H1 (cell line): Measurements from ENCODE around the gene MAP3K1. TPM values are rescaled to one million over a fixed set of nuclear protein-coding genes. Genes with fewer than 3 reads are reported as not detected.

Experiments used
- CTCF ChIA-PET: fragments of 300-600 bp; sonication (Branson Sonifier 250); formaldehyde crosslinking; loops from one replicate; lab custom pipeline; 2021; ENCODE audit not compliant: partially characterized antibody; lab: Charles Lee
- POLR2A ChIA-PET: fragments of 300-600 bp; sonication (Branson Sonifier 250); formaldehyde crosslinking; loops from one replicate; lab custom pipeline; 2021; ENCODE audit warnings: inconsistent platforms; ENCODE audit not compliant: partially characterized antibody; lab: Charles Lee
- DNase-seq, 2 experiments: peaks; one replicate each; pipeline versions ENCODE4 v3.0.0 to v3.0.0-alpha.2; 2010 to 2022; ENCODE audit warnings: low spot score in 2 of 2, low read depth in 1 of 2, mixed read lengths in 1 of 2
- FAIRE-seq: peaks from 2 replicates; lab custom pipeline; 2011; peaks lifted over from hg19 to GRCh38; lab: Jason Lieb, UNC
- H2AFZ ChIP-seq: 2 replicates; pipeline ENCODE4 v1.8.1; 2012; ENCODE audit warnings: low read length, inconsistent platforms
- H2AK5ac ChIP-seq: 2 replicates; pipeline ENCODE4 v1.6.1; 2013; ENCODE audit warnings: low read depth, low read length
- H2BK120ac ChIP-seq: replicated peaks from 2 replicates; pipeline ENCODE3; 2013; ENCODE audit warnings: low read depth, low read length, inconsistent platforms
- H2BK12ac ChIP-seq: 2 replicates; pipeline ENCODE4 v1.6.1; 2013; ENCODE audit warnings: low read depth, low read length
- H2BK15ac ChIP-seq: 2 replicates; pipeline ENCODE4 v1.6.1; 2013; ENCODE audit warnings: low read length
- H2BK20ac ChIP-seq: 2 replicates; pipeline ENCODE4 v1.6.1; 2013; ENCODE audit warnings: low read length
- H2BK5ac ChIP-seq: 2 replicates; pipeline ENCODE4 v1.6.1; 2013; ENCODE audit warnings: low read depth, low read length
- H3K14ac ChIP-seq: 2 replicates; pipeline ENCODE4 v1.6.1; 2013; ENCODE audit warnings: inconsistent platforms; ENCODE audit not compliant: insufficient read length
- H3K18ac ChIP-seq: 2 replicates; pipeline ENCODE4 v1.6.1; 2013; ENCODE audit warnings: low read length; ENCODE audit errors: extremely low read depth
- H3K23ac ChIP-seq: 2 replicates; pipeline ENCODE4 v1.6.1; 2013; ENCODE audit warnings: inconsistent platforms; ENCODE audit not compliant: insufficient read length
- H3K23me2 ChIP-seq: 2 replicates; pipeline ENCODE4 v1.6.1; 2013; ENCODE audit warnings: low read depth, low read length
- H3K27ac ChIP-seq: 2 replicates; pipeline ENCODE4 v1.6.1; 2011; ENCODE audit warnings: low read depth, low read length, inconsistent platforms
- H3K27me3 ChIP-seq, 4 experiments: replicated peaks in 1 of 4; 1 replicate in 1 of 4; 2 replicates in 3 of 4; pipeline versions ENCODE4 v1.6.1 to v1.8.1; 2011 to 2013; ENCODE audit warnings: low read length in 3 of 4, mild to moderate bottlenecking in 3 of 4, inconsistent platforms in 2 of 4, mixed read lengths in 2 of 4, moderate library complexity in 1 of 4; ENCODE audit not compliant: control insufficient read depth in 3 of 4, insufficient read depth in 3 of 4; ENCODE audit errors: extremely low read depth in 1 of 4
- H3K36me3 ChIP-seq, 4 experiments: 2 replicates each; pipeline versions ENCODE4 v1.6.1 to v1.8.1; 2011 to 2013; ENCODE audit warnings: mild to moderate bottlenecking in 4 of 4, low read length in 3 of 4, moderate library complexity in 2 of 4, control low read depth in 1 of 4, inconsistent platforms in 1 of 4; ENCODE audit not compliant: insufficient read depth in 4 of 4, control insufficient read depth in 2 of 4
- H3K4ac ChIP-seq: replicated peaks from 2 replicates; pipeline ENCODE3; 2013; ENCODE audit warnings: low read length, low read depth, mixed read lengths, inconsistent platforms; ENCODE audit not compliant: insufficient read length
- H3K4me1 ChIP-seq, 4 experiments: replicated peaks in 1 of 4; 1 replicate in 1 of 4; 2 replicates in 3 of 4; pipeline versions ENCODE4 v1.6.1 to v1.8.1; 2011 to 2013; ENCODE audit warnings: low read length in 3 of 4, inconsistent platforms in 2 of 4, mixed read lengths in 1 of 4; ENCODE audit not compliant: insufficient read depth in 4 of 4, control insufficient read depth in 3 of 4
- H3K4me2 ChIP-seq, 2 experiments: 2 replicates each; pipeline versions ENCODE4 v1.6.1 to v1.8.1; 2011 to 2013; ENCODE audit warnings: low read depth in 2 of 2, low read length in 2 of 2, control low read depth in 1 of 2, inconsistent platforms in 1 of 2, mild to moderate bottlenecking in 1 of 2; ENCODE audit not compliant: insufficient read depth in 1 of 2
- H3K4me3 ChIP-seq, 4 experiments: fragments of 200-600, 300-600 bp in 1 of 4; sonication (generic), shearing (Covaris generic), sonication (Bioruptor Twin) in 1 of 4; 2 replicates each; pipeline versions ENCODE4 v1.5.1 to v1.8.1; 2011 to 2016; ENCODE audit warnings: low read length in 4 of 4, low read depth in 3 of 4, control low read depth in 2 of 4, inconsistent platforms in 2 of 4, mild to moderate bottlenecking in 2 of 4, mixed read lengths in 1 of 4, moderate library complexity in 1 of 4; ENCODE audit not compliant: insufficient read depth in 2 of 4; ENCODE audit errors: extremely low read depth in 1 of 4
- H3K56ac ChIP-seq: replicated peaks from 2 replicates; pipeline ENCODE3; 2013; ENCODE audit warnings: low read depth, mild to moderate bottlenecking, mixed read lengths, low read length, inconsistent platforms; ENCODE audit not compliant: insufficient read length
- H3K79me1 ChIP-seq: 2 replicates; pipeline ENCODE4 v1.6.1; 2013; ENCODE audit warnings: low read depth, low read length, control low read depth
- H3K79me2 ChIP-seq, 2 experiments: 2 replicates each; pipeline versions ENCODE4 v1.6.1 to v1.8.1; 2012 to 2013; ENCODE audit warnings: low read length in 2 of 2, mild to moderate bottlenecking in 2 of 2, inconsistent platforms in 1 of 2; ENCODE audit not compliant: insufficient read depth in 2 of 2, control insufficient read depth in 1 of 2
- H3K9ac ChIP-seq, 4 experiments: replicated peaks in 1 of 4; 1 replicate in 1 of 4; 2 replicates in 3 of 4; pipeline versions ENCODE4 v1.6.1 to v1.8.1; 2011 to 2013; ENCODE audit warnings: low read depth in 3 of 4, low read length in 3 of 4, control low read depth in 2 of 4, mild to moderate bottlenecking in 2 of 4, moderate library complexity in 2 of 4, inconsistent platforms in 1 of 4; ENCODE audit errors: extremely low read depth in 1 of 4
- H3K9me3 ChIP-seq, 2 experiments: 2 replicates each; pipeline versions ENCODE4 v1.6.1 to v1.8.1; 2012 to 2013; ENCODE audit warnings: mild to moderate bottlenecking in 2 of 2, moderate library complexity in 2 of 2, control low read depth in 1 of 2, inconsistent platforms in 1 of 2, low read depth in 1 of 2, low read length in 1 of 2, mixed read lengths in 1 of 2; ENCODE audit not compliant: insufficient read depth in 2 of 2
- H4K20me1 ChIP-seq, 2 experiments: replicated peaks in 1 of 2; 2 replicates each; pipeline versions ENCODE3 to v1.8.1; 2011 to 2013; ENCODE audit warnings: inconsistent platforms in 2 of 2, low read length in 2 of 2, mild to moderate bottlenecking in 1 of 2; ENCODE audit not compliant: insufficient read depth in 2 of 2, control insufficient read depth in 1 of 2
- H4K5ac ChIP-seq: 2 replicates; pipeline ENCODE4 v1.6.1; 2013; ENCODE audit warnings: low read length, low read depth, mixed read lengths, inconsistent platforms; ENCODE audit not compliant: insufficient read length
- H4K8ac ChIP-seq: 2 replicates; pipeline ENCODE4 v1.8.0; 2013; ENCODE audit warnings: mild to moderate bottlenecking, moderate library complexity, low read length, inconsistent platforms; ENCODE audit not compliant: insufficient read depth; ENCODE audit errors: extremely low read depth
- H4K91ac ChIP-seq: replicated peaks from 2 replicates; pipeline ENCODE3; 2013; ENCODE audit warnings: low read length, mixed read lengths, inconsistent platforms; ENCODE audit not compliant: insufficient read length
- RXRA ChIP-seq: IDR thresholded peaks from 2 replicates; pipeline ENCODE4 v1.6.1; 2011; ENCODE audit warnings: low read depth, mild to moderate bottlenecking, low read length, moderate library complexity; ENCODE audit not compliant: insufficient read depth
- WGBS, 2 experiments: shearing (Covaris generic) in 1 of 2; methylation state at CpG; one replicate each; pipeline versions ENCODE4 v1.1.6 to v1.1.7; 2013 to 2015; ENCODE audit warnings: low lambda C conversion rate in 2 of 2, mixed read lengths in 2 of 2, inconsistent platforms in 1 of 2, low coverage in 1 of 2, missing lambda C conversion rate in 1 of 2; ENCODE audit not compliant: insufficient replicate concordance in 2 of 2, insufficient coverage in 1 of 2, insufficient read length in 1 of 2; ENCODE audit errors: extremely low coverage in 1 of 2, missing lambda C conversion rate in 1 of 2; 5-methylcytosine and 5-hydroxymethylcytosine counted together
- polyA plus RNA-seq, 7 experiments: library from polyadenylated mRNA; depleted of rRNA in 3 of 7; stranded (reverse) in 5 of 7; unstranded in 2 of 7; fragments of >200 nt in 5 of 7; fragments of 200-250 nt in 2 of 7; gene quantifications; 1 replicate in 5 of 7; 2 replicates in 1 of 7; 4 replicates in 1 of 7; pipeline versions ENCODE4 v1.2.1 to v1.2.3, GENCODE V29; 2011 to 2013; ENCODE audit warnings: missing spikeins in 2 of 7, mixed read lengths in 2 of 7
- total RNA-seq: library from RNA; stranded (reverse); fragmentation: NEBNext Ultra II Directional; extraction: Animal tissue kit (Norgen Biotek cat#: 25700); gene quantifications from 2 replicates; pipeline ENCODE4 v1.2.1, GENCODE V29; 2021

The MAP3K1 gene
- total and polyA plus RNA-seq, 2 of the 8 experiments (the other 6 are each of a cell fraction or from before 2014, with no cell fraction given): 3.9 to 11.8 TPM

GRCh38 chr5:56853698-56854097 is 38.3 kb downstream of the MAP3K1 start:
- Histone ChIP-seq H3K36me3 (no peaks in the 10 kb centered on the region), H3K9me3 (no peaks in the 10 kb centered on the region), H3K4me3 (no peak overlapping the region), H2BK5ac (no peak overlapping the region), H4K5ac (no peak overlapping the region), H3K79me2 (peaks cover 0 to 44% of the 10 kb centered on the region in 2 experiments; a peak in 2 of 4 replicates), H3K4ac (no peak overlapping the region), H2BK12ac (no peak overlapping the region), H3K23me2 (no peaks in the 10 kb centered on the region), H2AFZ (no peak overlapping the region), H2BK20ac (no peak overlapping the region), H4K20me1 (no peaks in the 10 kb centered on the region), H3K9ac (no peak overlapping the region), H4K8ac (no peak overlapping the region), H2AK5ac (no peak overlapping the region), H2BK15ac (no peak overlapping the region), H3K27ac (no peak overlapping the region), H4K91ac (no peak overlapping the region), H3K14ac (no peak overlapping the region), H3K4me2 (no peak overlapping the region), H3K23ac (no peak overlapping the region), H2BK120ac (no peak overlapping the region), H3K56ac (no peak overlapping the region), H3K27me3 (no peaks in the 10 kb centered on the region), H3K4me1 (peaks cover 0 to 4% (median 0%) of the 10 kb centered on the region in 4 experiments; a peak in 1 of 7 replicates), H3K18ac (no peak overlapping the region), H3K79me1 (no peaks in the 10 kb centered on the region)
- FAIRE-seq (no peak), DNase-seq (no peak)
- TF ChIP-seq RXRA: no peak
- POLR2A ChIA-PET: no interaction called here
- WGBS, 2 experiments: 85% methylated on average over 4 of the region's 4 CpGs; no CpG with 5 or more reads in 1 of the 2 experiments
- CTCF ChIA-PET: interaction anchor here (0.6 to 1.3 kb wide), 2 partner anchors 13 to 27 kb away, joined by 3 read pairs; no protein-coding TSS in a partner anchor
